ENCODE results near the gene SMARCA2.

DNA sequence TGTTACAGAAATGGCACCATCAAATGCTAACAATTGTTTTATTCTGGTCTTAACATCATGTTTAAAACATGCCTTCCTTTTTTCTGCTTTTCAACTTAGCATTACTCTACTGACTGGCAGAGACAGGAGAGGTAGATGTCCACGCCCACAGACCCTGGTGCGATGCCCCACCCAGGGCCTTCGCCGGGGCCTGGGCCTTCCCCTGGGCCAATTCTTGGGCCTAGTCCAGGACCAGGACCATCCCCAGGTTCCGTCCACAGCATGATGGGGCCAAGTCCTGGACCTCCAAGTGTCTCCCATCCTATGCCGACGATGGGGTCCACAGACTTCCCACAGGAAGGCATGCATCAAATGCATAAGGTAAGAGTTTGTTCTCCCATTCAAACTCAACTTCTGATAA, 13.7 kb downstream of the SMARCA2 start:
- TF ChIP-seq, protein P1, sequence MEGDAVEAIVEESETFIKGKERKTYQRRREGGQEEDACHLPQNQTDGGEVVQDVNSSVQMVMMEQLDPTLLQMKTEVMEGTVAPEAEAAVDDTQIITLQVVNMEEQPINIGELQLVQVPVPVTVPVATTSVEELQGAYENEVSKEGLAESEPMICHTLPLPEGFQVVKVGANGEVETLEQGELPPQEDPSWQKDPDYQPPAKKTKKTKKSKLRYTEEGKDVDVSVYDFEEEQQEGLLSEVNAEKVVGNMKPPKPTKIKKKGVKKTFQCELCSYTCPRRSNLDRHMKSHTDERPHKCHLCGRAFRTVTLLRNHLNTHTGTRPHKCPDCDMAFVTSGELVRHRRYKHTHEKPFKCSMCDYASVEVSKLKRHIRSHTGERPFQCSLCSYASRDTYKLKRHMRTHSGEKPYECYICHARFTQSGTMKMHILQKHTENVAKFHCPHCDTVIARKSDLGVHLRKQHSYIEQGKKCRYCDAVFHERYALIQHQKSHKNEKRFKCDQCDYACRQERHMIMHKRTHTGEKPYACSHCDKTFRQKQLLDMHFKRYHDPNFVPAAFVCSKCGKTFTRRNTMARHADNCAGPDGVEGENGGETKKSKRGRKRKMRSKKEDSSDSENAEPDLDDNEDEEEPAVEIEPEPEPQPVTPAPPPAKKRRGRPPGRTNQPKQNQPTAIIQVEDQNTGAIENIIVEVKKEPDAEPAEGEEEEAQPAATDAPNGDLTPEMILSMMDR (IDR thresholded peaks at IDR 0.05; ENCODE audit: low read length): no peak
- no peak for TF ChIP-seq EZH2phosphoT487 (IDR thresholded peaks at IDR 0.05; ENCODE audit: low read length)

Measured in MM.1S (cell line).